WI38 (cell line): ENCODE results near the gene SMC1A.

Source experiments
- H3K4me3 ChIP-seq: 2 replicates; pipeline ENCODE4 v1.5.1; 2011; ENCODE audit warnings: low read depth, mild to moderate bottlenecking, control low read depth, low read length
- CTCF ChIP-seq: IDR thresholded peaks from 2 replicates; pipeline ENCODE4 v1.5.1; 2012; ENCODE audit warnings: low read depth, mild to moderate bottlenecking, control low read depth, low read length

The SMC1A gene

DNA sequence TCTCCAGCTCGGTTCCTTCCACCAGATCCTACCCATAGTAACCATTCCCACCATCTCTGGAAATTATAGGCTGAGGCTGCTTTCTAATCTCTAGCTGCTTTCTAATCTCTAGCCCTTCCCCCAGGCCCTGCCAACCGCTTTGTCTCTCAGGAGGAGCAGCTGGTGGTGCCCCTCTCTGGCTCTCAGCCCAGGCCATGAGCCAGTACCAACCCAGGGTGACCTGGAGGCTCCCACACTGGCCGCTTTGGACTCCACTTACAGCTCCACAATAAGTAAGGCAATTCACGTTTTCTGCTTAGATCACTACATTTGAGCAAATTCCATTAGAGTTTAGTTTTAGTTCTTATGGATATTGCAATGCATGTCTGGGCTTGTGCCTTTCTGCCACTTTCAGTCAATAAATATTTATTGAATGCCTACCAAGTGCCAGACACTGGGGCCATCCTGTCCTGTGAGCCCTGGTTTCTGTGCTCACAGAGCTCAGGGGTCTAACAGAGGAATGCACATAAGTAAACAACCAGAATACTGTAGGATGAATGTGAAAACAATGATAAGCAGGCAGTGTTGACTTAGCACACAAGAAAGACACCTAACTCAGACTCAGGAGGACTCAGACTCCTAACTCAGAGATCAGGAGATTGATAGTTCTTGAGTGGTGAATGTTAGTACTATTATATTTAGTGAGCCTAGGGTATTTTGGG, 38.9 kb downstream of the SMC1A start:
- no peak for TF ChIP-seq CTCF
- H3K4me3 ChIP-seq = no peak overlapping the region

DNA sequence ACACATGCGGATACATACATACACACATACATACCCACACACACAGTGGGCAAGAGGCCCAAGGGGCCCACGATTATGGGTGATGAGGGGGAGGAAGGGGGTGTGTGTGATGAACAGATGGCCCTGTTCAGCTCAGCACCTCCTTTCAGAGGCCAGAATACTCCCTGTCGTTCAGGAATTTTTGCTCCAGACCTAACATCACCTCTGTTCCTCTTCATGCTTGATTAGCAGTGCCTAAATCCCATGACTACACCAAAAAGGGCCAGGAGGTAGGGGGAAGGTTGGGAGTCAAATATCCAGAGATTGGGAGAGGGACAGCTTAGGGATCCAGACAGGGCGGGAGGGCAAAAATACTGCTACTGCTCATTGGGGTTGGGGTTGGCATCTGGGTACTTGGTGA, 42.7 kb downstream of the SMC1A start:
- H3K4me3 ChIP-seq = no peak overlapping the region
- no peak for TF ChIP-seq CTCF

- H3K4me3 ChIP-seq = no peak overlapping the region
- TF ChIP-seq CTCF = no peak
These were observed 43.3 kb downstream of the SMC1A start for GRCh38 chrX:53379008-53379710.

- no peak for TF ChIP-seq CTCF
- H3K4me3 ChIP-seq = no peak overlapping the region
These were observed 45.0 kb downstream of the SMC1A start for GRCh38 chrX:53377464-53377863.

DNA sequence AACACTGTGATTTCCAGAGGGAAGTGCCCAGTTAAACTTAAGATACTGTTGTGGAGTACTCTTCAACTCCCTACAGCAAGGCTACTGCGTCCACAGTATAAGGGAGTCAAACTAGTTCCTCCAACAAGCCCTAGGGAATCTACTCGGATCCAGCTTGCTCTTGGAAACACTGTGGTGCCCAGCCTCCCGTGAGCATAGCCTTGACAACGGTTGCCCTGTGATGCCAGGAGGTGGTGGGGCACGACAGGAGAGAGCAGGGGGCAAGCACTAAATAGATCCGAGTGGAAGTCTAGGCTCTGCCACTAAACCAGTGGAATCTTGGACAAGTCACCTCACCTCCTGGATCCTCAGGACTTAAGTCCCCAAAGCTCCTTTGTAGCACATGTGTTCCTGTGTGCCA, 45.6 kb downstream of the SMC1A start:
- no peak for TF ChIP-seq CTCF
- H3K4me3 ChIP-seq = no peak overlapping the region

DNA sequence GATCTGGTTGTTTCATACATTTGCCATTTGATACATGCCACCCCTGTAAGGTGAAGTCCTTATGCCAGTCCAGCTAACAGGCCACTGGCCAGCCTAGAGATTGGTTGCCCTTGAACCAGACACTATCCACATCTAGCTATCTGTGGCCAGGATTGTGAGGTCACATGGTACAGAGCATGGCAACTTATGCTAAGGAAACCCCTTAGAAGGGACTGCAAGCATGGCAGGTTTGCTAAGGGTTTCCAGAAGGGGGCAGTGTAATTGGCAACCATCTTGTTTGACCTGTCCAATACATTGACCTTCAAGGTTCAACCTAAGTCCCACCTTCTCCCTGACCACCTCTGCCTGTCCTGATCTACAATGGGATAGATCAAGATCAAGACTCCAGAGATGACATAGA, 47.5 kb downstream of the SMC1A start:
- no peak for TF ChIP-seq CTCF
- H3K4me3 ChIP-seq = no peak overlapping the region

DNA sequence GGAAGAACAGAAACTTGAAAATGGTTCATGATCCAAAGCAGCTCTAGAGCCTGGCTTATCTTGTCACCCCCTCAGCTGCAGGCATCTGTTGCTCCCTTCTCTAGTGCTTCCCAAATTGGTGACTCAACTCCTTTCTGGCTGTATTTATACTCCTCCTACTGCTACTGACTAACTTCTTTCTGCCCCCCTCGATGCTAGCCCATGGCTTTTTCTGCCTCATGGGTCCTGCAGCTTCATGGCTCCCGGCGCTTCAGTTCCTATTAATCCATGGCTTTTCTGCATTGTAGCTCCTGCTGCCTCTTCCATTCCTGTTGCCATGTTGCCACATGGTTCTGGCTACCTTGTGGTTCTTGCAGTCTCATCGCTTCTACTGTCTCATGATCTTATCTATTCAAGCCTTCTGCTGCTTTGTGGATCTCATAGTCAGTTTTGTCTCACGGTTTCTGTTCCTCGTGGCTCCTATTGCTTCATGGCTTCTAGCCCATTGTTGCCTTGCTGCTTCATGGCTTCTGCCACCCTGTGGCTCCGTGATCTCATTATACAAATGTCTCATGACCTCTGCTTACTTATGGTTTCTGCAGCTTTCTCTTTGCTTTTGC, 48.1 kb downstream of the SMC1A start:
- H3K4me3 ChIP-seq = no peak overlapping the region
- no peak for TF ChIP-seq CTCF
